ENCODE measurements around the gene GBA3.

DNA sequence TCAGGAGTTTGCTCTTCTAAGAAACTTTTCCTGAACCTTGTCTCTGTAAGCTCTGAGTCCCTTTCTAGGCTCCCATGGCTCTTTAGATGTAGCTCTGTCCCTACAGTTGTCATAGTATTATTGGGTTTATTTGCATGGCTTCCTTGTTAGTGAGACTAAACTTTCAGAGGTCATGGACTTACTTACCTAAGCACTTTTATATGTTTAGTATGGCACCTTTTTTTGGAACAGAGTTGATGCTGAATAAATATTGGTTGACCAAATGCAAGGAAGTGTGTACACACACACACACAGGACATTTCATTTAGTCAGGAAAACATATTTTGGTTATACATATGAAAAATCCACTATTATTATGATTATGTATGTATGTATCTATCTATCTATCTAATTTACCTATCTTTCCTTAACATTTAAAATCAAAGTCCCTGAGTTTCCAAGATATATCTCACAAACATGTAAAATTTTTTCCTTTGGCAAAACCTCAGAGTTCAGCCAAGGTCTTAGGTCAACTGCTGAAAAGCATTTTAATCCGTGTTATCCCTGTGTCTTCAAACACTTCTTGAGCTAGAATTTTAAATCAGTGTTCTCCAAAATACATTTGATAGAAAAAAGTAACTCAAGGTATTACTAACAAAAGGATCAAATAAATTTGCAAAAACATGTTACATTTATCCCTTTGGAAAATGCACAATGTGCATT, 47.1 kb upstream of the GBA3 start:
- no peak for TF ChIP-seq POLR2AphosphoS5 (IDR thresholded peaks at IDR 0.05; ENCODE audit: low read depth)
- TF ChIP-seq, protein P1, sequence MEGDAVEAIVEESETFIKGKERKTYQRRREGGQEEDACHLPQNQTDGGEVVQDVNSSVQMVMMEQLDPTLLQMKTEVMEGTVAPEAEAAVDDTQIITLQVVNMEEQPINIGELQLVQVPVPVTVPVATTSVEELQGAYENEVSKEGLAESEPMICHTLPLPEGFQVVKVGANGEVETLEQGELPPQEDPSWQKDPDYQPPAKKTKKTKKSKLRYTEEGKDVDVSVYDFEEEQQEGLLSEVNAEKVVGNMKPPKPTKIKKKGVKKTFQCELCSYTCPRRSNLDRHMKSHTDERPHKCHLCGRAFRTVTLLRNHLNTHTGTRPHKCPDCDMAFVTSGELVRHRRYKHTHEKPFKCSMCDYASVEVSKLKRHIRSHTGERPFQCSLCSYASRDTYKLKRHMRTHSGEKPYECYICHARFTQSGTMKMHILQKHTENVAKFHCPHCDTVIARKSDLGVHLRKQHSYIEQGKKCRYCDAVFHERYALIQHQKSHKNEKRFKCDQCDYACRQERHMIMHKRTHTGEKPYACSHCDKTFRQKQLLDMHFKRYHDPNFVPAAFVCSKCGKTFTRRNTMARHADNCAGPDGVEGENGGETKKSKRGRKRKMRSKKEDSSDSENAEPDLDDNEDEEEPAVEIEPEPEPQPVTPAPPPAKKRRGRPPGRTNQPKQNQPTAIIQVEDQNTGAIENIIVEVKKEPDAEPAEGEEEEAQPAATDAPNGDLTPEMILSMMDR (conservative IDR thresholded peaks at IDR 0.05; ENCODE audit: low read depth in 2 of 2) = no peak
- TF ChIP-seq, protein P2, sequence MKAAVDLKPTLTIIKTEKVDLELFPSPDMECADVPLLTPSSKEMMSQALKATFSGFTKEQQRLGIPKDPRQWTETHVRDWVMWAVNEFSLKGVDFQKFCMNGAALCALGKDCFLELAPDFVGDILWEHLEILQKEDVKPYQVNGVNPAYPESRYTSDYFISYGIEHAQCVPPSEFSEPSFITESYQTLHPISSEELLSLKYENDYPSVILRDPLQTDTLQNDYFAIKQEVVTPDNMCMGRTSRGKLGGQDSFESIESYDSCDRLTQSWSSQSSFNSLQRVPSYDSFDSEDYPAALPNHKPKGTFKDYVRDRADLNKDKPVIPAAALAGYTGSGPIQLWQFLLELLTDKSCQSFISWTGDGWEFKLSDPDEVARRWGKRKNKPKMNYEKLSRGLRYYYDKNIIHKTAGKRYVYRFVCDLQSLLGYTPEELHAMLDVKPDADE (IDR thresholded peaks at IDR 0.05) = no peak
- TF ChIP-seq EZH2 (IDR thresholded peaks at IDR 0.05; ENCODE audit: low read depth, unreplicated experiment) = no peak
- no peak for TF ChIP-seq CREB1 (CRISPR knock-in tag; IDR thresholded peaks at IDR 0.05; ENCODE audit: low read depth)
- no peak for TF ChIP-seq JUNB (IDR thresholded peaks at IDR 0.05; ENCODE audit: unreplicated experiment)
- TF ChIP-seq EZH2phosphoT487 (IDR thresholded peaks at IDR 0.05; ENCODE audit: unreplicated experiment) = no peak
- TF ChIP-seq, protein P3, sequence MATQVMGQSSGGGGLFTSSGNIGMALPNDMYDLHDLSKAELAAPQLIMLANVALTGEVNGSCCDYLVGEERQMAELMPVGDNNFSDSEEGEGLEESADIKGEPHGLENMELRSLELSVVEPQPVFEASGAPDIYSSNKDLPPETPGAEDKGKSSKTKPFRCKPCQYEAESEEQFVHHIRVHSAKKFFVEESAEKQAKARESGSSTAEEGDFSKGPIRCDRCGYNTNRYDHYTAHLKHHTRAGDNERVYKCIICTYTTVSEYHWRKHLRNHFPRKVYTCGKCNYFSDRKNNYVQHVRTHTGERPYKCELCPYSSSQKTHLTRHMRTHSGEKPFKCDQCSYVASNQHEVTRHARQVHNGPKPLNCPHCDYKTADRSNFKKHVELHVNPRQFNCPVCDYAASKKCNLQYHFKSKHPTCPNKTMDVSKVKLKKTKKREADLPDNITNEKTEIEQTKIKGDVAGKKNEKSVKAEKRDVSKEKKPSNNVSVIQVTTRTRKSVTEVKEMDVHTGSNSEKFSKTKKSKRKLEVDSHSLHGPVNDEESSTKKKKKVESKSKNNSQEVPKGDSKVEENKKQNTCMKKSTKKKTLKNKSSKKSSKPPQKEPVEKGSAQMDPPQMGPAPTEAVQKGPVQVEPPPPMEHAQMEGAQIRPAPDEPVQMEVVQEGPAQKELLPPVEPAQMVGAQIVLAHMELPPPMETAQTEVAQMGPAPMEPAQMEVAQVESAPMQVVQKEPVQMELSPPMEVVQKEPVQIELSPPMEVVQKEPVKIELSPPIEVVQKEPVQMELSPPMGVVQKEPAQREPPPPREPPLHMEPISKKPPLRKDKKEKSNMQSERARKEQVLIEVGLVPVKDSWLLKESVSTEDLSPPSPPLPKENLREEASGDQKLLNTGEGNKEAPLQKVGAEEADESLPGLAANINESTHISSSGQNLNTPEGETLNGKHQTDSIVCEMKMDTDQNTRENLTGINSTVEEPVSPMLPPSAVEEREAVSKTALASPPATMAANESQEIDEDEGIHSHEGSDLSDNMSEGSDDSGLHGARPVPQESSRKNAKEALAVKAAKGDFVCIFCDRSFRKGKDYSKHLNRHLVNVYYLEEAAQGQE (IDR thresholded peaks at IDR 0.05; ENCODE audit: unreplicated experiment) = no peak
- TF ChIP-seq NANOG (IDR thresholded peaks at IDR 0.05; ENCODE audit: borderline replicate concordance) = no peak
- TF ChIP-seq, protein P4, sequence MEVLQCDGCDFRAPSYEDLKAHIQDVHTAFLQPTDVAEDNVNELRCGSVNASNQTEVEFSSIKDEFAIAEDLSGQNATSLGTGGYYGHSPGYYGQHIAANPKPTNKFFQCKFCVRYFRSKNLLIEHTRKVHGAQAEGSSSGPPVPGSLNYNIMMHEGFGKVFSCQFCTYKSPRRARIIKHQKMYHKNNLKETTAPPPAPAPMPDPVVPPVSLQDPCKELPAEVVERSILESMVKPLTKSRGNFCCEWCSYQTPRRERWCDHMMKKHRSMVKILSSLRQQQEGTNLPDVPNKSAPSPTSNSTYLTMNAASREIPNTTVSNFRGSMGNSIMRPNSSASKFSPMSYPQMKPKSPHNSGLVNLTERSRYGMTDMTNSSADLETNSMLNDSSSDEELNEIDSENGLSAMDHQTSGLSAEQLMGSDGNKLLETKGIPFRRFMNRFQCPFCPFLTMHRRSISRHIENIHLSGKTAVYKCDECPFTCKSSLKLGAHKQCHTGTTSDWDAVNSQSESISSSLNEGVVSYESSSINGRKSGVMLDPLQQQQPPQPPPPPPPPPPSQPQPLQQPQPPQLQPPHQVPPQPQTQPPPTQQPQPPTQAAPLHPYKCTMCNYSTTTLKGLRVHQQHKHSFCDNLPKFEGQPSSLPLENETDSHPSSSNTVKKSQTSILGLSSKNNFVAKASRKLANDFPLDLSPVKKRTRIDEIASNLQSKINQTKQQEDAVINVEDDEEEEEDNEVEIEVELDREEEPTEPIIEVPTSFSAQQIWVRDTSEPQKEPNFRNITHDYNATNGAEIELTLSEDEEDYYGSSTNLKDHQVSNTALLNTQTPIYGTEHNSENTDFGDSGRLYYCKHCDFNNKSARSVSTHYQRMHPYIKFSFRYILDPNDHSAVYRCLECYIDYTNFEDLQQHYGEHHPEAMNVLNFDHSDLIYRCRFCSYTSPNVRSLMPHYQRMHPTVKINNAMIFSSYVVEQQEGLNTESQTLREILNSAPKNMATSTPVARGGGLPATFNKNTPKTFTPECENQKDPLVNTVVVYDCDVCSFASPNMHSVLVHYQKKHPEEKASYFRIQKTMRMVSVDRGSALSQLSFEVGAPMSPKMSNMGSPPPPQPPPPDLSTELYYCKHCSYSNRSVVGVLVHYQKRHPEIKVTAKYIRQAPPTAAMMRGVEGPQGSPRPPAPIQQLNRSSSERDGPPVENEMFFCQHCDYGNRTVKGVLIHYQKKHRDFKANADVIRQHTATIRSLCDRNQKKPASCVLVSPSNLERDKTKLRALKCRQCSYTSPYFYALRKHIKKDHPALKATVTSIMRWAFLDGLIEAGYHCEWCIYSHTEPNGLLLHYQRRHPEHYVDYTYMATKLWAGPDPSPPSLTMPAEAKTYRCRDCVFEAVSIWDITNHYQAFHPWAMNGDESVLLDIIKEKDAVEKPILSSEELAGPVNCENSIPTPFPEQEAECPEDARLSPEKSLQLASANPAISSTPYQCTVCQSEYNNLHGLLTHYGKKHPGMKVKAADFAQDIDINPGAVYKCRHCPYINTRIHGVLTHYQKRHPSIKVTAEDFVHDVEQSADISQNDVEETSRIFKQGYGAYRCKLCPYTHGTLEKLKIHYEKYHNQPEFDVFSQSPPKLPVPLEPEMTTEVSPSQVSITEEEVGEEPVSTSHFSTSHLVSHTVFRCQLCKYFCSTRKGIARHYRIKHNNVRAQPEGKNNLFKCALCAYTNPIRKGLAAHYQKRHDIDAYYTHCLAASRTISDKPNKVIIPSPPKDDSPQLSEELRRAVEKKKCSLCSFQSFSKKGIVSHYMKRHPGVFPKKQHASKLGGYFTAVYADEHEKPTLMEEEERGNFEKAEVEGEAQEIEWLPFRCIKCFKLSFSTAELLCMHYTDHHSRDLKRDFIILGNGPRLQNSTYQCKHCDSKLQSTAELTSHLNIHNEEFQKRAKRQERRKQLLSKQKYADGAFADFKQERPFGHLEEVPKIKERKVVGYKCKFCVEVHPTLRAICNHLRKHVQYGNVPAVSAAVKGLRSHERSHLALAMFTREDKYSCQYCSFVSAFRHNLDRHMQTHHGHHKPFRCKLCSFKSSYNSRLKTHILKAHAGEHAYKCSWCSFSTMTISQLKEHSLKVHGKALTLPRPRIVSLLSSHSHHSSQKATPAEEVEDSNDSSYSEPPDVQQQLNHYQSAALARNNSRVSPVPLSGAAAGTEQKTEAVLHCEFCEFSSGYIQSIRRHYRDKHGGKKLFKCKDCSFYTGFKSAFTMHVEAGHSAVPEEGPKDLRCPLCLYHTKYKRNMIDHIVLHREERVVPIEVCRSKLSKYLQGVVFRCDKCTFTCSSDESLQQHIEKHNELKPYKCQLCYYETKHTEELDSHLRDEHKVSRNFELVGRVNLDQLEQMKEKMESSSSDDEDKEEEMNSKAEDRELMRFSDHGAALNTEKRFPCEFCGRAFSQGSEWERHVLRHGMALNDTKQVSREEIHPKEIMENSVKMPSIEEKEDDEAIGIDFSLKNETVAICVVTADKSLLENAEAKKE (CRISPR knock-in tag; IDR thresholded peaks at IDR 0.05) = no peak
